Measurements from ENCODE around the gene MKS1.

DNA sequence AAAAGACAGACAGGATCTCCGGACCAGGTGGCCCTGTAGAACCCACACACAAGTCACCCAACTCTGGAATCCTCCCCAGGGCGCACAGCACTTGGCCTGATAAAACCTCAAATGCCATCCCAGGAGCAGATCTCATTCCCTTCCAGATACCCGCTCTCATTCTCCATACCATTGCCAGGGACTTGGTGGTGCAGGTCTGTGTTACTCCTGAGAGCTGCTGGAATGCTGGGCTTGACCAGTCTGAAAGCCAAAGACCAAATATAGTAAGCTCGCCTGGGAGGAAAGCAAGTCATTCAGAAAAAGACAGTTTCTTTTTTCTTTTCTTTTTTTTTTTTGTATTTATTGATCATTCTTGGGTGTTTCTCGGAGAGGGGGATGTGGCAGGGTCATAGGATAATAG is 10.7 kb downstream of the MKS1 start:
- no peak for TF ChIP-seq CTCF (IDR thresholded peaks at IDR 0.05)
- TF ChIP-seq POLR2AphosphoS5 (IDR thresholded peaks at IDR 0.05), result no peak

Measured in sigmoid colon (tissue), 4 donors.